ENCODE results near the gene SGMS1.

DNA sequence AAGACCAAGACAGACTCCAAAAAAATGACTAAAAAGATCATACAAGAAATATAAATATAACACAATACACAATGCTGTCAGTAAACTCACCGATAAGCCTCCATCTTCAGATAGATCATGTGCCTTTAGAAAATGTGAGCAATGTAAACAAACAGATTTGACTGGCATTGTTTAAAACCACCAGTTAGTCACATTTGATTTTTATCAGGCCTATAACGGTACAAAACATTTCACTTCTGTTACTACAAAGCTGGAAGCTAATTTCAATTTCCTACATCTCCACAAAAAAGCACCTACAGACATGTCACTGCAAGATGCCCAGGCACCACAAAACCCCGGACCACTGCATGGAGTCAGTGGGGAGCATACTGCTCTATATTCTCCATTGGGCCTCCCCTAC is 18.9 kb downstream of the SGMS1 start:
- TF ChIP-seq POLR2AphosphoS5 (IDR thresholded peaks at IDR 0.05; ENCODE audit: low read depth), result no peak
- TF ChIP-seq, protein P1, sequence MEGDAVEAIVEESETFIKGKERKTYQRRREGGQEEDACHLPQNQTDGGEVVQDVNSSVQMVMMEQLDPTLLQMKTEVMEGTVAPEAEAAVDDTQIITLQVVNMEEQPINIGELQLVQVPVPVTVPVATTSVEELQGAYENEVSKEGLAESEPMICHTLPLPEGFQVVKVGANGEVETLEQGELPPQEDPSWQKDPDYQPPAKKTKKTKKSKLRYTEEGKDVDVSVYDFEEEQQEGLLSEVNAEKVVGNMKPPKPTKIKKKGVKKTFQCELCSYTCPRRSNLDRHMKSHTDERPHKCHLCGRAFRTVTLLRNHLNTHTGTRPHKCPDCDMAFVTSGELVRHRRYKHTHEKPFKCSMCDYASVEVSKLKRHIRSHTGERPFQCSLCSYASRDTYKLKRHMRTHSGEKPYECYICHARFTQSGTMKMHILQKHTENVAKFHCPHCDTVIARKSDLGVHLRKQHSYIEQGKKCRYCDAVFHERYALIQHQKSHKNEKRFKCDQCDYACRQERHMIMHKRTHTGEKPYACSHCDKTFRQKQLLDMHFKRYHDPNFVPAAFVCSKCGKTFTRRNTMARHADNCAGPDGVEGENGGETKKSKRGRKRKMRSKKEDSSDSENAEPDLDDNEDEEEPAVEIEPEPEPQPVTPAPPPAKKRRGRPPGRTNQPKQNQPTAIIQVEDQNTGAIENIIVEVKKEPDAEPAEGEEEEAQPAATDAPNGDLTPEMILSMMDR (conservative IDR thresholded peaks at IDR 0.05; ENCODE audit: low read depth in 2 of 2), result no peak
- no peak for TF ChIP-seq EZH2phosphoT487 (IDR thresholded peaks at IDR 0.05; ENCODE audit: unreplicated experiment)
- no peak for TF ChIP-seq EZH2 (IDR thresholded peaks at IDR 0.05; ENCODE audit: low read depth, unreplicated experiment)
